Trophoblast cell (in vitro differentiated cells and primary cell): ENCODE measurements around the gene NCAN.

Experiments
- DNase-seq, 2 donors: peaks; one replicate each; pipeline ENCODE4 v3.0.0-alpha.2; 2016
- H2AFZ ChIP-seq: 2 replicates; pipeline ENCODE4 v1.6.1; 2013; ENCODE audit warnings: low read length, moderate library complexity, mild to moderate bottlenecking; ENCODE audit not compliant: insufficient read depth, poor library complexity
- H2AK5ac ChIP-seq: 2 replicates; pipeline ENCODE4 v1.6.1; 2013; ENCODE audit warnings: mild to moderate bottlenecking, low read length
- H2BK120ac ChIP-seq: 2 replicates; pipeline ENCODE4 v1.6.1; 2013; ENCODE audit warnings: low read length, mild to moderate bottlenecking, moderate library complexity; ENCODE audit not compliant: insufficient read depth, poor library complexity
- H2BK12ac ChIP-seq: 2 replicates; pipeline ENCODE4 v1.6.1; 2013; ENCODE audit warnings: mild to moderate bottlenecking, low read length, moderate library complexity
- H2BK5ac ChIP-seq: 2 replicates; pipeline ENCODE4 v1.6.1; 2013; ENCODE audit warnings: low read length, low read depth, moderate library complexity, mild to moderate bottlenecking; ENCODE audit not compliant: poor library complexity
- H3K14ac ChIP-seq: 2 replicates; pipeline ENCODE4 v1.6.1; 2013; ENCODE audit warnings: mild to moderate bottlenecking, low read length
- H3K18ac ChIP-seq: 2 replicates; pipeline ENCODE4 v1.6.1; 2013; ENCODE audit warnings: mild to moderate bottlenecking, low read length
- H3K23ac ChIP-seq: 2 replicates; pipeline ENCODE4 v1.6.1; 2013; ENCODE audit warnings: low read length
- H3K27ac ChIP-seq: 2 replicates; pipeline ENCODE4 v1.5.1; 2013; ENCODE audit warnings: low read depth, mild to moderate bottlenecking, inconsistent platforms, low read length, moderate library complexity
- H3K27me3 ChIP-seq: 2 replicates; pipeline ENCODE4 v1.6.1; 2013; ENCODE audit warnings: inconsistent platforms, mild to moderate bottlenecking, low read length, moderate library complexity; ENCODE audit not compliant: insufficient read depth
- H3K36me3 ChIP-seq, 2 experiments: 1 replicate in 1 of 2; 2 replicates in 1 of 2; pipeline ENCODE4 v1.6.1; 2013; ENCODE audit warnings: low read length in 2 of 2, mild to moderate bottlenecking in 2 of 2, moderate library complexity in 1 of 2; ENCODE audit not compliant: insufficient read depth in 2 of 2, control insufficient read depth in 1 of 2
- H3K4ac ChIP-seq: 2 replicates; pipeline ENCODE4 v1.6.1; 2013; ENCODE audit warnings: low read depth, mild to moderate bottlenecking, low read length, moderate library complexity
- H3K4me1 ChIP-seq, 2 experiments: 1 replicate in 1 of 2; 2 replicates in 1 of 2; pipeline ENCODE4 v1.6.1; 2013; ENCODE audit warnings: low read length in 2 of 2, mild to moderate bottlenecking in 2 of 2, moderate library complexity in 1 of 2; ENCODE audit not compliant: insufficient read depth in 2 of 2, control insufficient read depth in 1 of 2
- H3K4me2 ChIP-seq: 2 replicates; pipeline ENCODE4 v1.6.1; 2013; ENCODE audit warnings: inconsistent platforms, mild to moderate bottlenecking, low read length, moderate library complexity
- H3K4me3 ChIP-seq: 2 replicates; pipeline ENCODE4 v1.5.1; 2013; ENCODE audit warnings: mild to moderate bottlenecking, low read depth, low read length, inconsistent platforms
- H3K79me1 ChIP-seq: one replicate; pipeline ENCODE4 v1.6.1; 2013; ENCODE audit warnings: low read length
- H3K79me2 ChIP-seq: 2 replicates; pipeline ENCODE4 v1.6.1; 2013; ENCODE audit warnings: low read length, mild to moderate bottlenecking; ENCODE audit not compliant: control insufficient read depth, insufficient read depth, poor library complexity
- H3K9ac ChIP-seq: 2 replicates; pipeline ENCODE4 v1.6.1; 2013; ENCODE audit warnings: mild to moderate bottlenecking, low read length
- H3K9me3 ChIP-seq: 2 replicates; pipeline ENCODE4 v1.6.1; 2013; ENCODE audit warnings: low read depth, mild to moderate bottlenecking, control low read depth, inconsistent platforms, low read length; ENCODE audit not compliant: insufficient read depth
- H4K12ac ChIP-seq: 2 replicates; pipeline ENCODE4 v1.6.1; 2013; ENCODE audit warnings: low read depth, mild to moderate bottlenecking, low read length, moderate library complexity
- H4K8ac ChIP-seq: 2 replicates; pipeline ENCODE4 v1.6.1; 2013; ENCODE audit warnings: low read depth, mild to moderate bottlenecking, low read length, moderate library complexity
- H4K91ac ChIP-seq: one replicate; pipeline ENCODE4 v1.6.1; 2013; ENCODE audit warnings: low read depth, mild to moderate bottlenecking, low read length, moderate library complexity
- WGBS: extraction: QIAGEN DNeasy Blood & Tissue Kit; methylation state at CpG from one replicate; pipeline ENCODE4 v1.1.7; 2013; ENCODE audit warnings: missing lambda C conversion rate; ENCODE audit not compliant: insufficient read length, insufficient coverage; ENCODE audit errors: extremely low coverage; 5-methylcytosine and 5-hydroxymethylcytosine counted together

The NCAN gene

GRCh38 chr19:19227217-19227616 is 15.5 kb downstream of the NCAN start:
- Histone ChIP-seq H2BK12ac (no peak overlapping the region), H4K8ac (no peak overlapping the region), H3K79me1 (no peaks in the 10 kb centered on the region), H3K4ac (no peak overlapping the region), H3K79me2 (no peaks in the 10 kb centered on the region), H4K12ac (no peak overlapping the region), H3K18ac (no peak overlapping the region), H3K27me3 (peaks cover 10% of the 10 kb centered on the region), H3K4me3 (no peak overlapping the region), H3K14ac (no peak overlapping the region), H4K91ac (no peak overlapping the region), H3K9me3 (peaks cover 8% of the 10 kb centered on the region), H2AFZ (no peak overlapping the region), H3K4me2 (no peak overlapping the region), H2AK5ac (no peak overlapping the region), H2BK120ac (no peak overlapping the region), H3K23ac (no peak overlapping the region), H3K4me1 (peaks cover 4% of the 10 kb centered on the region in 2 experiments), H3K9ac (no peak overlapping the region), H2BK5ac (no peak overlapping the region), H3K27ac (no peak overlapping the region), H3K36me3 (no peaks in the 10 kb centered on the region)
- no CpG with 5 or more reads among the region's 4 CpGs for WGBS
- DNase-seq, result no peak

- no peak overlapping the region for H4K12ac ChIP-seq
- H3K79me1 ChIP-seq, result no peaks in the 10 kb centered on the region
- H2BK12ac ChIP-seq, result no peak overlapping the region
- no peak overlapping the region for H2AFZ ChIP-seq
- H3K4ac ChIP-seq, result no peak overlapping the region
- no peak overlapping the region for H3K23ac ChIP-seq
- no peak overlapping the region for H3K4me2 ChIP-seq
- no peak overlapping the region for H3K4me3 ChIP-seq
- H4K8ac ChIP-seq, result no peak overlapping the region
- no CpG with 5 or more reads among the region's 3 CpGs for WGBS
- H3K27me3 ChIP-seq, result peaks cover under 1% of the 10 kb centered on the region
- no peak overlapping the region for H3K27ac ChIP-seq
- H2BK5ac ChIP-seq, result no peak overlapping the region
- no peak for DNase-seq
- no peak overlapping the region for H4K91ac ChIP-seq
- H3K36me3 ChIP-seq, result no peaks in the 10 kb centered on the region
- no peak overlapping the region for H3K14ac ChIP-seq
- no peaks in the 10 kb centered on the region for H3K79me2 ChIP-seq
- H3K18ac ChIP-seq, result no peak overlapping the region
- H3K9me3 ChIP-seq, result peaks cover 10% of the 10 kb centered on the region
- H2AK5ac ChIP-seq, result no peak overlapping the region
- peaks cover 3 to 4% of the 10 kb centered on the region in 2 experiments for H3K4me1 ChIP-seq
- H2BK120ac ChIP-seq, result no peak overlapping the region
- no peak overlapping the region for H3K9ac ChIP-seq
Observed at GRCh38 chr19:19229701-19230100, 17.9 kb downstream of the NCAN start.

DNA sequence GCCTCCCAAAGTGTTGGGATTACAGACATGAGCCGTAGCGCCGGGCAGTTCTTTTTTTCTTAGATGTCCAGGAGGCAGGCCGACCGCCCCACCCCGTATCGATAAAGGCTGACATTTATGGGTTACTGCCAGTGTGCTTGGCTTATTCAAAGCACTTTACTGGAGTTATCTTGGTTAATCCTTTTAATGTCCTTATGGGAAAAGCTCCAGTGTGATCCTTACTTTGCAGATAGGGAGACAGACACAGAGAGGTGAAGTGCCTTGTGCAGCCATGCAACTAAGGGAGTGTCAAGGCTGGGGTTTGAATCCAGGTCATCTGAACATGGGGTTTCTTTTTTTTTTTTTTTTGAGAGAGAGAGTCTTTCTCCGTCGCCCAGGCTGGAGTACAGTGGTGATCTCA is 19.2 kb downstream of the NCAN start:
- no peak overlapping the region for H4K91ac ChIP-seq
- no peak overlapping the region for H3K23ac ChIP-seq
- no peak overlapping the region for H3K4me2 ChIP-seq
- no CpG with 5 or more reads among the region's 9 CpGs for WGBS
- no peak overlapping the region for H3K4ac ChIP-seq
- no peaks in the 10 kb centered on the region for H3K36me3 ChIP-seq
- no peak overlapping the region for H3K27ac ChIP-seq
- H3K9ac ChIP-seq, result no peak overlapping the region
- H2AFZ ChIP-seq, result no peak overlapping the region
- H2BK12ac ChIP-seq, result no peak overlapping the region
- H3K14ac ChIP-seq, result no peak overlapping the region
- H3K4me1 ChIP-seq, result no peaks in the 10 kb centered on the region
- H2BK5ac ChIP-seq, result no peak overlapping the region
- H4K12ac ChIP-seq, result no peak overlapping the region
- no peaks in the 10 kb centered on the region for H3K27me3 ChIP-seq
- no peak overlapping the region for H2AK5ac ChIP-seq
- no peak overlapping the region for H2BK120ac ChIP-seq
- H3K18ac ChIP-seq, result no peak overlapping the region
- no peak for DNase-seq
- no peak overlapping the region for H4K8ac ChIP-seq
- no peaks in the 10 kb centered on the region for H3K79me2 ChIP-seq
- peaks cover 18% of the 10 kb centered on the region for H3K9me3 ChIP-seq
- H3K4me3 ChIP-seq, result no peak overlapping the region
- H3K79me1 ChIP-seq, result no peaks in the 10 kb centered on the region

- Histone ChIP-seq H3K4me2 (no peak overlapping the region), H4K8ac (no peak overlapping the region), H3K14ac (no peak overlapping the region), H3K79me2 (no peaks in the 10 kb centered on the region), H3K23ac (no peak overlapping the region), H3K4me3 (no peak overlapping the region), H3K36me3 (no peaks in the 10 kb centered on the region), H3K9me3 (peaks cover 15% of the 10 kb centered on the region), H3K4ac (no peak overlapping the region), H3K9ac (no peak overlapping the region), H3K4me1 (no peaks in the 10 kb centered on the region), H3K27me3 (no peaks in the 10 kb centered on the region), H2BK12ac (no peak overlapping the region), H2BK5ac (no peak overlapping the region), H2AK5ac (no peak overlapping the region), H2AFZ (no peak overlapping the region), H3K18ac (no peak overlapping the region), H4K12ac (no peak overlapping the region), H2BK120ac (no peak overlapping the region), H3K79me1 (no peaks in the 10 kb centered on the region), H4K91ac (no peak overlapping the region), H3K27ac (no peak overlapping the region)
- WGBS, result no CpG with 5 or more reads among the region's 19 CpGs
- DNase-seq, result no peak
Observed at GRCh38 chr19:19232261-19232721, 20.5 kb downstream of the NCAN start.
